Neural crest cell (in vitro differentiated cells): ENCODE results near the gene MINPP1. TPM values are rescaled to one million over a fixed set of nuclear protein-coding genes. Genes with fewer than 3 reads are reported as not detected.
"Not testable (repeated sequence)": the region's sequence is repeated elsewhere in the genome, so short reads cannot be mapped to it uniquely, and the experiment has no call there.

ENCODE experiments used
- DNase-seq: peaks from one replicate; pipeline ENCODE4 v3.0.0; 2021; ENCODE audit warnings: low read depth, mixed read lengths, low spot score
- H3K27ac Mint-ChIP-seq: one replicate; pipeline ENCODE4 v1.8.0; 2021; ENCODE audit warnings: mild to moderate bottlenecking, mixed read lengths; ENCODE audit not compliant: unreplicated experiment
- H3K27me3 Mint-ChIP-seq: 2 replicates; pipeline ENCODE4 v1.8.0; 2021; ENCODE audit warnings: low read depth, mild to moderate bottlenecking, mixed read lengths
- H3K36me3 Mint-ChIP-seq: 2 replicates; pipeline ENCODE4 v1.8.0; 2021; ENCODE audit warnings: low read depth, mild to moderate bottlenecking, mixed read lengths
- H3K4me1 Mint-ChIP-seq: 2 replicates; pipeline ENCODE4 v1.8.0; 2021; ENCODE audit warnings: mixed read lengths
- H3K4me3 Mint-ChIP-seq: one replicate; pipeline ENCODE4 v1.8.0; 2021; ENCODE audit warnings: mild to moderate bottlenecking, mixed read lengths
- H3K9me3 Mint-ChIP-seq: 2 replicates; pipeline ENCODE4 v1.8.0; 2021; ENCODE audit warnings: mixed read lengths
- CTCF ChIP-seq: fragments of 200-600 bp; sonication (generic); conservative IDR thresholded peaks from 2 replicates; pipeline ENCODE4 v1.5.0; 2021; ENCODE audit warnings: antibody characterized with exemption, mild to moderate bottlenecking
- long read RNA-seq: library from polyadenylated mRNA; unstranded; transcript quantifications from one replicate; pipeline ENCODE4 v2.0.0, GENCODE V29; 2020
- total RNA-seq: library from RNA; stranded (reverse); gene quantifications from 2 replicates; pipeline ENCODE4 v1.2.1, GENCODE V29; 2021

The MINPP1 gene
- total RNA-seq, result 23.9 TPM in 2 replicates
- long read RNA-seq, transcript MINPP1-202 (5 exons, 2,415 nt), result major isoform, 76 of 80 reads
- long read RNA-seq, partial matches to known transcripts, result 1 of 80 reads
- long read RNA-seq, other reads (novel, unspliced or antisense), result 3 of 80 reads

- H3K4me3 Mint-ChIP-seq, result peak within 1 kb of the TSS; percentile 95
- no peak for TF ChIP-seq CTCF
- H3K27ac Mint-ChIP-seq, result peak within 1 kb of the TSS; percentile 3
- peaks cover 2% of the 10 kb centered on the region for H3K36me3 Mint-ChIP-seq
- no peaks in the 10 kb centered on the region for H3K9me3 Mint-ChIP-seq
- peak; percentile 77 for DNase-seq
- peaks cover 7% of the 10 kb centered on the region for H3K27me3 Mint-ChIP-seq
- peaks cover 35% of the 10 kb centered on the region for H3K4me1 Mint-ChIP-seq
Observed at GRCh38 chr10:87504640-87505365, at the start of gene MINPP1. MINPP1 (plus strand) TSS chr10:87504893; CDS start chr10:87504916, 23 bp downstream.

- DNase-seq, H3K4me3 Mint-ChIP-seq, H3K4me1 Mint-ChIP-seq, H3K9me3 Mint-ChIP-seq, H3K27me3 Mint-ChIP-seq, H3K27ac Mint-ChIP-seq, H3K36me3 Mint-ChIP-seq: not testable (repeated sequence)
Observed at GRCh38 chr10:87456586-87457220, 48.0 kb upstream of the MINPP1 start.

- not testable (repeated sequence) for H3K9me3 Mint-ChIP-seq, H3K36me3 Mint-ChIP-seq, H3K27me3 Mint-ChIP-seq, H3K4me3 Mint-ChIP-seq, H3K4me1 Mint-ChIP-seq, H3K27ac Mint-ChIP-seq, DNase-seq
Observed at GRCh38 chr10:87461751-87462150, 42.9 kb upstream of the MINPP1 start.

GRCh38 chr10:87466849-87467248 lies 37.8 kb upstream of the MINPP1 start:
- not testable (repeated sequence) for H3K9me3 Mint-ChIP-seq, H3K4me1 Mint-ChIP-seq, H3K27me3 Mint-ChIP-seq, H3K4me3 Mint-ChIP-seq, DNase-seq, H3K27ac Mint-ChIP-seq, H3K36me3 Mint-ChIP-seq

- not testable (repeated sequence) for DNase-seq, H3K9me3 Mint-ChIP-seq, H3K36me3 Mint-ChIP-seq, H3K27ac Mint-ChIP-seq, H3K27me3 Mint-ChIP-seq, H3K4me3 Mint-ChIP-seq, H3K4me1 Mint-ChIP-seq
Observed at GRCh38 chr10:87488733-87489132, 16.0 kb upstream of the MINPP1 start.

- DNase-seq, H3K27ac Mint-ChIP-seq, H3K9me3 Mint-ChIP-seq, H3K36me3 Mint-ChIP-seq, H3K4me1 Mint-ChIP-seq, H3K27me3 Mint-ChIP-seq, H3K4me3 Mint-ChIP-seq: not testable (repeated sequence)
Observed at GRCh38 chr10:87490285-87490684, 14.4 kb upstream of the MINPP1 start.

GRCh38 chr10:87492450-87492849 lies 12.2 kb upstream of the MINPP1 start:
- H3K4me3 Mint-ChIP-seq, DNase-seq, H3K4me1 Mint-ChIP-seq, H3K27ac Mint-ChIP-seq, H3K9me3 Mint-ChIP-seq, H3K27me3 Mint-ChIP-seq, H3K36me3 Mint-ChIP-seq: not testable (repeated sequence)

GRCh38 chr10:87495446-87495845 lies 9.2 kb upstream of the MINPP1 start:
- not testable (repeated sequence) for H3K4me1 Mint-ChIP-seq, H3K9me3 Mint-ChIP-seq, H3K36me3 Mint-ChIP-seq, H3K4me3 Mint-ChIP-seq, H3K27me3 Mint-ChIP-seq, H3K27ac Mint-ChIP-seq, DNase-seq

- H3K27ac Mint-ChIP-seq, H3K4me1 Mint-ChIP-seq, H3K4me3 Mint-ChIP-seq, H3K36me3 Mint-ChIP-seq, DNase-seq, H3K9me3 Mint-ChIP-seq: not testable (repeated sequence)
- H3K27me3 Mint-ChIP-seq, result peaks cover 13% of the 10 kb centered on the region
Observed at GRCh38 chr10:87497386-87497785, 7.3 kb upstream of the MINPP1 start.

GRCh38 chr10:87498106-87498789 lies 6.4 kb upstream of the MINPP1 start:
- H3K36me3 Mint-ChIP-seq, H3K27ac Mint-ChIP-seq, H3K9me3 Mint-ChIP-seq, H3K4me3 Mint-ChIP-seq, DNase-seq, H3K4me1 Mint-ChIP-seq: not testable (repeated sequence)
- peaks cover 13% of the 10 kb centered on the region for H3K27me3 Mint-ChIP-seq
